Muscle of leg (tissue), 11 donors: ENCODE data around the gene LRRC32. TPM values are rescaled to one million over a fixed set of nuclear protein-coding genes. Genes with fewer than 3 reads are reported as not detected.

ENCODE experiments used
- DNase-seq: peaks from one replicate; pipeline ENCODE4 v3.0.0; 2013
- H3K27ac ChIP-seq: one replicate; pipeline ENCODE4 v1.5.1; 2013; ENCODE audit warnings: mild to moderate bottlenecking, low read length, control low read depth
- H3K27me3 ChIP-seq: one replicate; pipeline ENCODE4 v1.6.1; 2013; ENCODE audit warnings: low read length; ENCODE audit not compliant: control insufficient read depth, insufficient read depth
- H3K36me3 ChIP-seq: one replicate; pipeline ENCODE4 v1.6.1; 2013; ENCODE audit warnings: low read length; ENCODE audit not compliant: control insufficient read depth, insufficient read depth
- H3K4me1 ChIP-seq: one replicate; pipeline ENCODE4 v1.6.1; 2013; ENCODE audit warnings: low read length; ENCODE audit not compliant: control insufficient read depth, insufficient read depth
- H3K4me3 ChIP-seq: one replicate; pipeline ENCODE4 v1.5.1; 2013; ENCODE audit warnings: low read length, control low read depth
- H3K9me3 ChIP-seq: replicated peaks from 2 replicates; pipeline ENCODE4 v1.6.1; 2013; ENCODE audit warnings: low read depth, low read length; ENCODE audit not compliant: control insufficient read depth
- WGBS: methylation state at CpG from one replicate; pipeline ENCODE4 v1.1.5; 2013; ENCODE audit warnings: missing lambda C conversion rate; ENCODE audit not compliant: insufficient coverage; 5-methylcytosine and 5-hydroxymethylcytosine counted together
- polyA plus RNA-seq, 8 donors: library from polyadenylated mRNA; unstranded; fragments of 120-200 nt; gene quantifications; one replicate each; pipeline versions ENCODE4 v1.2.1 to v1.2.3, GENCODE V29; 2013; ENCODE audit warnings: inconsistent platforms in 1 of 8, low replicate concordance in 1 of 8; ENCODE audit not compliant: insufficient read length in 8 of 8, insufficient read depth in 1 of 8
- total RNA-seq: library from RNA; stranded (reverse); fragments of 120-200 nt; gene quantifications from one replicate; pipeline ENCODE4 v1.2.4, GENCODE V29; 2013

The LRRC32 gene
- total and polyA plus RNA-seq, 9 donors = 21.8 to 37.5 (median 31.8) TPM

- no peak overlapping the region for H3K4me3 ChIP-seq
- H3K36me3 ChIP-seq = no peaks in the 10 kb centered on the region
- no peak for DNase-seq
- peaks cover 42% of the 10 kb centered on the region for H3K4me1 ChIP-seq
- H3K27me3 ChIP-seq = peaks cover 29% of the 10 kb centered on the region
- H3K9me3 ChIP-seq = no peaks in the 10 kb centered on the region
- H3K27ac ChIP-seq = no peak overlapping the region
- 85% methylated on average over 3 of the region's 5 CpGs for WGBS
Observed at GRCh38 chr11:76673176-76674142, 2.9 kb upstream of the LRRC32 start.

DNA sequence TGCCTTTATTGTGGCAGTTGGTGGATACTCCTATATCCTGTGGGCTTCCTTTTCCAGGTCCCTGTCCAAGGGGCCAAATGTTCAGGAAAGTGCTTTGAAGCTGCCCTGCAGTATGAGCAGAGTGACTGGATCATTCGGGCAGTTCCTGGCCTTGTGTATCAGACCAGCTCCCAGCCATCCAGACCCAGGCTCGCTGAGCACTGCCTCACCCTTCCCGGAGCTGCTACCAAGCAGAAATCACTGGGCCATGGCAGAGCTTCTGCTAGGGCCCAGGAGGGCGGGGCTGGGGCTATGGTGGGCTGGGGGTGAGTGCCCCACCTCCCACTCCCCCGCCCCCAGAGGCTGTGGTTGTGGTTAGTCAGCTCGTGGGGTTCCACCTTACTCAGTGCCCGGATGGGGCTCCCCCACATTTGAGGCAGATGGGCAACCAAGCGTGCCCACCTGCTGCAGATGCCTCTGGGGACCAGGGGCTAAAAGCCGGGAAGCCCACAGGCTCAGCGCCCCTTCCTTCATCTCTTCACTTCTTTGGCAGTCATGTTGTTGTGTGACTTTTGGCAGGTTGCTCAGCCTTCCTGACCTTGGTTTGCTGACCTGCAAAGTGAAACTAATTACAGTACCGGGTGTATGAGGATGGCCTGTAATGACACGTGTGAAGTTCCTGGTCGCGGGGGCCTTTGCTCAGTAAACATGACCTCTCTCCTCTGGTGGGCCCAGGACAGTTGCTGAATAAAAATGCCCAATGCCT lies 2.1 kb upstream of the LRRC32 start:
- H3K4me1 ChIP-seq = peaks cover 45% of the 10 kb centered on the region
- H3K9me3 ChIP-seq = no peaks in the 10 kb centered on the region
- no peak overlapping the region for H3K27ac ChIP-seq
- WGBS = 66% methylated on average over 5 of the region's 14 CpGs
- DNase-seq = no peak
- no peaks in the 10 kb centered on the region for H3K36me3 ChIP-seq
- peaks cover 29% of the 10 kb centered on the region for H3K27me3 ChIP-seq
- no peak overlapping the region for H3K4me3 ChIP-seq

GRCh38 chr11:76671626-76672309 lies 1.2 kb upstream of the LRRC32 start:
- no peak for DNase-seq
- 100% methylated on average over 1 of the region's 5 CpGs for WGBS
- Histone ChIP-seq H3K36me3 (no peaks in the 10 kb centered on the region), H3K27ac (peak overlapping the region; percentile 74), H3K27me3 (peaks cover 29% of the 10 kb centered on the region), H3K9me3 (no peaks in the 10 kb centered on the region), H3K4me1 (peaks cover 53% of the 10 kb centered on the region), H3K4me3 (no peak overlapping the region)

GRCh38 chr11:76671237-76671592 lies 668 bp upstream of the LRRC32 start:
- Histone ChIP-seq H3K9me3 (no peaks in the 10 kb centered on the region), H3K36me3 (no peaks in the 10 kb centered on the region), H3K27me3 (peaks cover 29% of the 10 kb centered on the region), H3K4me3 (peak overlapping the region; percentile 42), H3K27ac (peak overlapping the region; percentile 74), H3K4me1 (peaks cover 57% of the 10 kb centered on the region)
- no peak for DNase-seq
- 18% methylated on average over 4 of the region's 8 CpGs for WGBS

- peak; percentile 56 for DNase-seq
- Histone ChIP-seq H3K36me3 (no peaks in the 10 kb centered on the region), H3K4me1 (peaks cover 69% of the 10 kb centered on the region), H3K4me3 (peak overlapping the region; percentile 42), H3K27ac (peak overlapping the region; percentile 79), H3K9me3 (no peaks in the 10 kb centered on the region), H3K27me3 (peaks cover 29% of the 10 kb centered on the region)
- WGBS = 11% methylated on average over 17 of the region's 24 CpGs
Observed at GRCh38 chr11:76669901-76670484, 554 bp downstream of the LRRC32 start.

DNA sequence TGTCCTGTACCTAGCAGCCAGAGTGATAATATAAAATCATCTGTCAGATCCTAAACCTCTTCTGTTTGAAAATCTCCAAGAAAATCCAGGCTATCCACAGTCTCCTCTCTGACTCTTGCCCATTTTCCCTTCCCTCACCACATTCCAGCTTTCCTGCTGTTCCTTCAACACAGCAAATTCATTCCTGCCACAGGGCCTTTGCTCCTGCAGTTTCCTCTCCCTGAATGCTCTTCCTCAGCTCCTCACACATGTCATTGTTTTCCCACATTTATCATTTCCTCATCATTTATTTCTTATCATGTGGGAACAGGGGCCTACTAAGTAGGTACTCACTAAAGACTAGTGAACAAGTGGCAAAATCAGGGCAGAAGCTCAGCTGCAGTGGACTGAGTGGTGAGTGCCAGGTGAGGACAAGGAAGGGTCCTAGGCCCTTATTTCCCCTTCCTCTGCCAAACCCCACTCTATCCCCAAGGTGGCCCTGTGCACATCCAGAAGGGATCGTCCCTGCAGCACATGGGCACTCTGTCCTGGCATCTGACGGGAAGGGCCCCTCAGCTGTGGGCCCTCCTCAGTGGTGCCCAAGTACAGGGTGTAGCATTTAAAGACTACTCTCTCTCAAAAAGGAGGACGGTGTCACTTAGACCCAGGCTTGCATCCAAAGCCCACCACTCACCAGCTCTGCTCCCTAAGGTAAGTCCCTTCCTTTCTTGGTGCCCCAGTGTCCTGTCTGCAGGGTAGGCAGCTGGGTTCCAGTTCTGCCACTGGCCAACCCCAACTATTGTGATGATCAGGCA lies 2.0 kb downstream of the LRRC32 start:
- Histone ChIP-seq H3K27ac (no peak overlapping the region), H3K4me1 (peaks cover 73% of the 10 kb centered on the region), H3K36me3 (peaks cover 9% of the 10 kb centered on the region), H3K27me3 (peaks cover 29% of the 10 kb centered on the region), H3K4me3 (peak overlapping the region; percentile 42), H3K9me3 (no peaks in the 10 kb centered on the region)
- WGBS = 40% methylated on average over 1 of the region's 3 CpGs
- DNase-seq = no peak

DNA sequence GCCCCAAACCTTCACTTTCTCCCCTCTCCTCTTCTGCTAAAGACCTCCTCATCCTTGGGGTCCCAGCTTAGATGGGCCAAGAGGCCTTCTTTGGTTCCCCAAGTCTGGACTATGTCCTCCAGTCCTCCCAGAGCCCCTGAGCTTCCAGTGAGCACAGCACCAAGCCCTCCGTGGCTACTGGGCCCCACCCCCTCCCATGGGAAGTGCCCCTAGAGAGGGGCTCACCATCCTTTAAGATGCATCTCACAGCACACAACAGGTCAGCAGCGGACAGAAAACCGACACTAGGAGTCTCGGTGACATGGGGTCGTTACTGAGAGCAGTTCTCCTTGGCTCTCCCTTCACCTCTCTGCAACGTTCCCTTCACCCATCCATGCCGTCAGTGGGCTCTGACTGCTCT lies 2.7 kb downstream of the LRRC32 start:
- Histone ChIP-seq H3K27me3 (peaks cover 29% of the 10 kb centered on the region), H3K27ac (no peak overlapping the region), H3K36me3 (peaks cover 16% of the 10 kb centered on the region), H3K4me3 (peak overlapping the region; percentile 24), H3K4me1 (peaks cover 69% of the 10 kb centered on the region), H3K9me3 (no peaks in the 10 kb centered on the region)
- WGBS = 64% methylated on average over 7 of the region's 7 CpGs
- no peak for DNase-seq

- DNase-seq = no peak
Observed at GRCh38 chr11:76667271-76667818, 3.2 kb downstream of the LRRC32 start.

DNA sequence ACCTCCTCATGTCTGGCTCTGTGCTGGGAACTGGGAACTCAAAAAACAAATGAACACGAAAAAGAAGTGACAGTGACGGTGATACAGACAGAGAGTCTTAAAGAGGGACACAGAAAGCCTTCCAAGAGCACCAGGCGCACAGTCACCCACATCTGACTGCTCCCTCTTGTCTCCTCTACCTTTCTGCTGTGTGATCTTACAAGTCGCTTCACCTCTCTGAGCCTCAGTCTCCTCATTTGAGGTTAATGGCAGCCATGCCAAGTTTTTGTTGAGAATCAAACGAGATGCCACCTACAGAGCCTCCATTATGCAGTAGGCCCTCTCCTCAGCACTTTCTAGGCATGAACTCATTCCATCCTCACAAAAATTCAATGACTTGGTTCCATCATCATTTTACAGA lies 3.7 kb downstream of the LRRC32 start:
- Histone ChIP-seq H3K27ac (no peak overlapping the region), H3K27me3 (peaks cover 24% of the 10 kb centered on the region), H3K4me1 (peaks cover 69% of the 10 kb centered on the region), H3K4me3 (peak overlapping the region; percentile 4), H3K36me3 (peaks cover 17% of the 10 kb centered on the region), H3K9me3 (no peaks in the 10 kb centered on the region)
- 68% methylated on average over 3 of the region's 5 CpGs for WGBS
- DNase-seq = no peak

More at GRCh38 chr11:76667271-76667818, 3.2 kb downstream of the LRRC32 start:
- H3K4me1 ChIP-seq = peaks cover 70% of the 10 kb centered on the region
- peaks cover 17% of the 10 kb centered on the region for H3K36me3 ChIP-seq
- peaks cover 29% of the 10 kb centered on the region for H3K27me3 ChIP-seq
- no peak overlapping the region for H3K27ac ChIP-seq
- peak overlapping the region; percentile 24 for H3K4me3 ChIP-seq
- H3K9me3 ChIP-seq = no peaks in the 10 kb centered on the region
- WGBS = 76% methylated on average over 13 of the region's 15 CpGs
